ENCODE results near the gene HOXC5. TPM values are rescaled to one million over a fixed set of nuclear protein-coding genes. Genes with fewer than 3 reads are reported as not detected.

The HOXC5 gene
- total RNA-seq, 1 donor from 2014 or later, result not detected

- peak; percentile 81 for DNase-seq (ENCODE audit: low spot score)
- intact Hi-C loops (cut with DNase I), result no loop called here
Observed at GRCh38 chr12:54017878-54018467, 14.9 kb upstream of the HOXC5 start.

GRCh38 chr12:54018468-54018984 lies 14.3 kb upstream of the HOXC5 start:
- intact Hi-C loops (cut with DNase I), result no loop called here
- DNase-seq (ENCODE audit: low spot score), result no peak

- no peak for DNase-seq (ENCODE audit: low spot score)
- intact Hi-C loops (cut with DNase I), result no loop called here
Observed at GRCh38 chr12:54019091-54019811, 13.6 kb upstream of the HOXC5 start.

- no peak for DNase-seq (ENCODE audit: low spot score)
- intact Hi-C loops (cut with DNase I), result no loop called here
Observed at GRCh38 chr12:54019924-54020590, 12.8 kb upstream of the HOXC5 start.

- intact Hi-C loops (cut with DNase I), result no loop called here
Observed at GRCh38 chr12:54020591-54021405, 12.1 kb upstream of the HOXC5 start.

GRCh38 chr12:54021432-54022013 lies 11.3 kb upstream of the HOXC5 start:
- intact Hi-C loops (cut with DNase I), result no loop called here
- no peak for DNase-seq (ENCODE audit: low spot score)

More at GRCh38 chr12:54020591-54021405, 12.1 kb upstream of the HOXC5 start:
- no peak for DNase-seq (ENCODE audit: low spot score)

- DNase-seq (ENCODE audit: low spot score), result no peak
- intact Hi-C loops (cut with DNase I), result no loop called here
Observed at GRCh38 chr12:54022960-54023884, 9.6 kb upstream of the HOXC5 start.

- DNase-seq (ENCODE audit: low spot score), result no peak
- intact Hi-C loops (cut with DNase I), result no loop called here
Observed at GRCh38 chr12:54024127-54024526, 8.7 kb upstream of the HOXC5 start.

- no peak for DNase-seq (ENCODE audit: low spot score)
Observed at GRCh38 chr12:54024581-54025305, 8.1 kb upstream of the HOXC5 start.

GRCh38 chr12:54025499-54026405 lies 7.1 kb upstream of the HOXC5 start:
- no peak for DNase-seq (ENCODE audit: low spot score)
- intact Hi-C loops (cut with DNase I), result no loop called here

More at GRCh38 chr12:54024581-54025305, 8.1 kb upstream of the HOXC5 start:
- intact Hi-C loops (cut with DNase I), result no loop called here

GRCh38 chr12:54026640-54027441 lies 6.0 kb upstream of the HOXC5 start:
- DNase-seq (ENCODE audit: low spot score), result no peak
- intact Hi-C loops (cut with DNase I), result no loop called here

- intact Hi-C loops (cut with DNase I), result no loop called here
- no peak for DNase-seq (ENCODE audit: low spot score)
Observed at GRCh38 chr12:54027442-54027786, 5.4 kb upstream of the HOXC5 start.

GRCh38 chr12:54028314-54029201 lies 4.3 kb upstream of the HOXC5 start, which contains the start of gene HOXC6:
TSS of gene HOXC6 (plus strand) at chr12:54028440. CDS start at chr12:54028522, 82 bp downstream.
- DNase-seq (ENCODE audit: low spot score), result no peak
- intact Hi-C loops (cut with DNase I), result no loop called here

- intact Hi-C loops (cut with DNase I), result no loop called here
- no peak for DNase-seq (ENCODE audit: low spot score)
Observed at GRCh38 chr12:54029529-54030441, 3.1 kb upstream of the HOXC5 start.

Measured in cardiac septum (tissue), 1 donor.